GM12878 (cell line): Measurements from ENCODE around the gene CXorf66. TPM values are rescaled to one million over a fixed set of nuclear protein-coding genes. Genes with fewer than 3 reads are reported as not detected.

Source experiments
- ATAC-seq: fragments of 200-7000 bp; cut with Tn5 transposase; 3 replicates; pipeline ENCODE4 v1.9.1; 2020; ENCODE audit warnings: mild to moderate bottlenecking, moderate library complexity
- BruUV-seq: library from RNA; stranded (reverse); fragments of 400-500 nt; replicated peaks from 2 replicates; lab custom pipeline; 2021; lab: Mats Ljungman, UMichigan
- CTCF ChIA-PET: fragments of 300-600 bp; sonication (Branson Sonifier 250); formaldehyde crosslinking; extraction: SDS; loops from one replicate; lab custom pipeline; 2021; ENCODE audit warnings: inconsistent platforms; lab: Yijun Ruan, JAX
- POLR2A ChIA-PET: fragments of 350-600 bp; formaldehyde crosslinking; extraction: SDS; loops from one replicate; lab custom pipeline; 2021; ENCODE audit warnings: inconsistent platforms; lab: Charles Lee
- RAD21 ChIA-PET: fragments of 300-600 bp; sonication (Branson Sonifier 250); formaldehyde crosslinking; loops from one replicate; lab custom pipeline; 2023; ENCODE audit warnings: antibody characterized with exemption; ENCODE audit not compliant: unreplicated experiment; lab: Charles Lee
- SMC1A ChIA-PET: fragments of 300-600 bp; sonication (Branson Sonifier 250); formaldehyde crosslinking; loops from one replicate; lab custom pipeline; 2023; ENCODE audit not compliant: unreplicated experiment, uncharacterized antibody; lab: Charles Lee
- DNase-seq: peaks from one replicate; pipeline ENCODE4 v3.0.0-alpha.2; 2011; ENCODE audit warnings: low read depth, low spot score
- FAIRE-seq: peaks from 3 replicates; lab custom pipeline; 2011; peaks lifted over from hg19 to GRCh38; lab: Jason Lieb, UNC
- H2AFZ ChIP-seq: 2 replicates; pipeline ENCODE4 v1.6.0; 2011; ENCODE audit warnings: low read depth, low read length, control low read depth; ENCODE audit not compliant: control insufficient read depth
- H3K27ac ChIP-seq: 2 replicates; pipeline ENCODE4 v1.5.1; 2011; ENCODE audit warnings: control low read depth; ENCODE audit not compliant: control insufficient read depth, insufficient read depth
- H3K27me3 ChIP-seq, 2 experiments: replicated peaks in 1 of 2; 2 replicates each; pipeline versions ENCODE4 v1.6.0 to v1.6.1; 2011; ENCODE audit warnings: low read length in 1 of 2; ENCODE audit not compliant: control insufficient read depth in 2 of 2, insufficient read depth in 2 of 2
- H3K36me3 ChIP-seq, 2 experiments: 2 replicates each; pipeline ENCODE4 v1.5.1; 2011; ENCODE audit warnings: low read length in 1 of 2; ENCODE audit not compliant: control insufficient read depth in 2 of 2, insufficient read depth in 2 of 2
- H3K4me1 ChIP-seq: 2 replicates; pipeline ENCODE4 v1.6.1; 2011; ENCODE audit warnings: mild to moderate bottlenecking, low read length, moderate library complexity, mixed read lengths; ENCODE audit not compliant: control insufficient read depth, insufficient read depth
- H3K4me2 ChIP-seq: 2 replicates; pipeline ENCODE4 v1.6.0; 2011; ENCODE audit warnings: control low read depth; ENCODE audit not compliant: control insufficient read depth, insufficient read depth
- H3K4me3 ChIP-seq: fragments of 200-600 bp; sonication (generic); 2 replicates; pipeline ENCODE4 v1.5.1; 2016
- H3K79me2 ChIP-seq: 2 replicates; pipeline ENCODE4 v1.6.0; 2011; ENCODE audit warnings: low read length; ENCODE audit not compliant: control insufficient read depth, insufficient read depth
- H3K9ac ChIP-seq: 2 replicates; pipeline ENCODE4 v1.8.0; 2011; ENCODE audit warnings: low read length, control low read depth, mixed read lengths; ENCODE audit not compliant: control insufficient read depth, insufficient read depth
- H3K9me3 ChIP-seq: replicated peaks from 3 replicates; pipeline ENCODE4 v1.5.1; 2011; ENCODE audit warnings: mild to moderate bottlenecking, low read length; ENCODE audit not compliant: control insufficient read depth, insufficient read depth
- H4K20me1 ChIP-seq: 2 replicates; pipeline ENCODE4 v1.6.0; 2011; ENCODE audit not compliant: control insufficient read depth, insufficient read depth
- BACH1 ChIP-seq: fragments of 450-650 bp; IDR thresholded peaks from 2 replicates; pipeline ENCODE4 v1.6.1; 2017; ENCODE audit warnings: mild to moderate bottlenecking, borderline replicate concordance
- BCL3 ChIP-seq: IDR thresholded peaks from 2 replicates; pipeline ENCODE4 v1.6.1; 2011; ENCODE audit warnings: borderline replicate concordance, low read depth, mild to moderate bottlenecking, moderate library complexity, low read length; ENCODE audit not compliant: insufficient read depth, poor library complexity, severe bottlenecking
- BHLHE40 ChIP-seq, 2 experiments: fragments of 450-650 bp in 1 of 2; IDR thresholded peaks; 2 replicates each; pipeline ENCODE4 v1.6.1; 2011 to 2017; ENCODE audit warnings: low read depth in 2 of 2, borderline replicate concordance in 1 of 2, improper control_type of control experiment in 1 of 2, low read length in 1 of 2, mild to moderate bottlenecking in 1 of 2
- DPF2 ChIP-seq: fragments of 450-650 bp; IDR thresholded peaks from 2 replicates; pipeline ENCODE4 v1.6.1; 2017; ENCODE audit warnings: mild to moderate bottlenecking
- EGR1 ChIP-seq, 2 experiments: IDR thresholded peaks; 1 replicate in 1 of 2; 2 replicates in 1 of 2; pipeline ENCODE4 v1.6.1; 2011 to 2012; ENCODE audit warnings: low read depth in 2 of 2, low read length in 2 of 2, borderline replicate concordance in 1 of 2, mild to moderate bottlenecking in 1 of 2, moderate library complexity in 1 of 2
- GATAD2B ChIP-seq: fragments of 450-650 bp; conservative IDR thresholded peaks from 2 replicates; pipeline ENCODE4 v1.6.1; 2017; ENCODE audit warnings: low read depth, mild to moderate bottlenecking, moderate library complexity
- LARP7 ChIP-seq: fragments of 450-650 bp; IDR thresholded peaks from 2 replicates; pipeline ENCODE4 v1.6.1; 2017; ENCODE audit warnings: mild to moderate bottlenecking
- MEF2B ChIP-seq: fragments of 450-650 bp; IDR thresholded peaks from 2 replicates; pipeline ENCODE4 v1.6.1; 2018; ENCODE audit warnings: mild to moderate bottlenecking, moderate library complexity; ENCODE audit not compliant: partially characterized antibody, poor library complexity, severe bottlenecking
- MTA2 ChIP-seq: fragments of 450-650 bp; IDR thresholded peaks from 2 replicates; pipeline ENCODE4 v1.6.1; 2016; ENCODE audit warnings: low read depth, mild to moderate bottlenecking, moderate library complexity
- NFYA ChIP-seq: IDR thresholded peaks from 2 replicates; pipeline ENCODE4 v1.6.1; 2011; ENCODE audit warnings: low read depth, mild to moderate bottlenecking, low read length, improper control_type of control experiment, borderline replicate concordance
- NKRF ChIP-seq: fragments of 450-650 bp; conservative IDR thresholded peaks from 2 replicates; pipeline ENCODE4 v1.6.1; 2017; ENCODE audit warnings: mild to moderate bottlenecking, moderate library complexity
- NRF1 ChIP-seq: conservative IDR thresholded peaks from 2 replicates; pipeline ENCODE4 v1.6.1; 2011; ENCODE audit warnings: mild to moderate bottlenecking, low read depth, low read length, improper control_type of control experiment
- POLR2A ChIP-seq: IDR thresholded peaks from 2 replicates; pipeline ENCODE4 v1.6.1; 2011; ENCODE audit warnings: low read depth, mild to moderate bottlenecking, low read length
- POLR2AphosphoS5 ChIP-seq: IDR thresholded peaks from 2 replicates; pipeline ENCODE4 v1.6.1; 2011; ENCODE audit warnings: mild to moderate bottlenecking, low read length, inconsistent platforms
- SUZ12 ChIP-seq: fragments of 200-600 bp; sonication (generic); IDR thresholded peaks from one replicate; pipeline ENCODE4 v1.6.1; 2018; ENCODE audit warnings: antibody characterized with exemption, mild to moderate bottlenecking; ENCODE audit not compliant: unreplicated experiment
- WGBS: methylation state at CpG from one replicate; pipeline ENCODE4 v1.1.6; 2016; ENCODE audit warnings: low lambda C conversion rate; ENCODE audit not compliant: insufficient replicate concordance, insufficient coverage; ENCODE audit errors: missing lambda C conversion rate; 5-methylcytosine and 5-hydroxymethylcytosine counted together
- in situ Hi-C: fragments of 300-500 bp; cut with MboI; formaldehyde crosslinking; loops from 9 replicates; pipeline ENCODE4 v1.14.3; 2018; ENCODE audit warnings: mixed read lengths
- intact Hi-C: fragments of 100-400 bp; cut with micrococcal nuclease; formaldehyde crosslinking; loops from one replicate; pipeline ENCODE4 v1.14.2; 2022; ENCODE audit not compliant: unreplicated experiment
- polyA plus RNA-seq, 11 experiments: library from polyadenylated mRNA; depleted of rRNA in 4 of 11; unstranded in 6 of 11; stranded (reverse) in 5 of 11; fragments of >200 nt; fragmentation: Nextera tagmentation in 4 of 11; fragmentation: Illumina TruSeq in 1 of 11; extraction: Ambion mirVana in 4 of 11; extraction: Trizol in 1 of 11; gene quantifications; 1 replicate in 1 of 11; 2 replicates in 10 of 11; pipeline versions ENCODE4 v1.2.1 to v1.2.3, GENCODE V29; 2011 to 2016; ENCODE audit warnings: inconsistent platforms in 2 of 11, missing spikeins in 2 of 11, low read depth in 1 of 11
- total RNA-seq, 4 experiments: library from RNA; depleted of rRNA in 3 of 4; stranded (reverse); fragments of >200 nt in 3 of 4; fragmentation: Illumina TruSeq in 1 of 4; extraction: Trizol in 1 of 4; gene quantifications; 2 replicates each; pipeline versions ENCODE4 v1.2.1 to v1.2.3, GENCODE V29; 2013 to 2021

CXorf66 gene
- total and polyA plus RNA-seq, 10 of the 15 experiments (the other 5 are each of a cell fraction or from before 2014, with no cell fraction given), result not detected

GRCh38 chrX:139932901-139933796 lies 32.2 kb downstream of the CXorf66 start, which contains the start of gene ATP11C (continued):
- no peak for TF ChIP-seq MTA2
- no peak for TF ChIP-seq NFYA
- 0 out of 2 replicates have a peak, but pooled peaks have one; percentile 20 for TF ChIP-seq NRF1
- TF ChIP-seq, all 136 proteins: peak for 21

GRCh38 chrX:139932073-139932900 lies 33.0 kb downstream of the CXorf66 start:
- H3K4me1 ChIP-seq, result no peaks in the 10 kb centered on the region
- no peaks in the 10 kb centered on the region for H4K20me1 ChIP-seq
- peak overlapping the region; percentile 73 for H3K9ac ChIP-seq
- WGBS, result 33% methylated on average over 39 of the region's 109 CpGs
- intact Hi-C loops, result loop anchor here (5.0 to 10.0 kb wide), 5 partner anchors 40 to 380 kb away; no protein-coding TSS in a partner anchor
- no peaks in the 10 kb centered on the region for H3K9me3 ChIP-seq
- ChIA-PET RAD21 (interaction anchor here (0.9 to 1.1 kb wide), 4 partner anchors 10 to 135 kb away, joined by 3 to 4 read pairs (median 4); no protein-coding TSS in a partner anchor), CTCF (interaction anchor here (0.7 to 1.7 kb wide), 2 partner anchors 138 to 373 kb away, joined by 4 to 5 read pairs; no protein-coding TSS in a partner anchor), POLR2A (no interaction called here), SMC1A (interaction anchor here (0.6 to 2.5 kb wide), 3 partner anchors 10 to 132 kb away, joined by 3 to 9 read pairs (median 5); no protein-coding TSS in a partner anchor)
- H3K36me3 ChIP-seq, result no peaks in the 10 kb centered on the region
- no peaks in the 10 kb centered on the region for H3K27me3 ChIP-seq
- peak overlapping the region; percentile 79 for H3K4me3 ChIP-seq
- no peak for FAIRE-seq
- TF ChIP-seq POLR2A (no peak), EGR1 (IDR thresholded peaks at IDR 0.05; ENCODE audit: borderline replicate concordance in 1 of 2, low read depth in 2 of 2, low read length in 2 of 2) (peak in 1 of 2 experiments; percentile 88; a peak in 2 of 3 replicates), NKRF (0 out of 2 replicates have a peak, but pooled peaks have one; percentile 36), LARP7 (peak; percentile 70), BACH1 (0 out of 2 replicates have a peak, but pooled peaks have one; percentile 15), SUZ12 (no peak), MEF2B (peak; percentile 21), BCL3 (no peak), BHLHE40 (IDR thresholded peaks at IDR 0.05; ENCODE audit: borderline replicate concordance in 1 of 2, low read depth in 2 of 2, low read length in 1 of 2) (peak in 1 of 2 experiments; percentile 34; a peak in 1 of 4 replicates), GATAD2B (peak; percentile 40; the same call in 1 of the 2 replicates), DPF2 (peak; percentile 56), POLR2AphosphoS5 (peak; percentile 62)
- in situ Hi-C loops, result loop anchor here (10.0 kb wide), 1 partner anchor 377 kb away; no protein-coding TSS in a partner anchor
- ATAC-seq, result peak; percentile 69
- no peak for DNase-seq
- H3K4me2 ChIP-seq, result no peak overlapping the region
- BruUV-seq, result no TSS peak
- peak overlapping the region; percentile 47 for H2AFZ ChIP-seq
- H3K27ac ChIP-seq, result peak overlapping the region; percentile 83
- peaks cover 50% of the 10 kb centered on the region for H3K79me2 ChIP-seq
